SKM-1 treated with dmso at 0.1 percent for 144 hours (cell line): ENCODE data around the gene MRPL17.

Experiments used
- DNase-seq: peaks from one replicate; lab custom pipeline; 2025; ENCODE audit not compliant: unreplicated experiment; lab: John Stamatoyannopoulos, UW

The MRPL17 gene

DNA sequence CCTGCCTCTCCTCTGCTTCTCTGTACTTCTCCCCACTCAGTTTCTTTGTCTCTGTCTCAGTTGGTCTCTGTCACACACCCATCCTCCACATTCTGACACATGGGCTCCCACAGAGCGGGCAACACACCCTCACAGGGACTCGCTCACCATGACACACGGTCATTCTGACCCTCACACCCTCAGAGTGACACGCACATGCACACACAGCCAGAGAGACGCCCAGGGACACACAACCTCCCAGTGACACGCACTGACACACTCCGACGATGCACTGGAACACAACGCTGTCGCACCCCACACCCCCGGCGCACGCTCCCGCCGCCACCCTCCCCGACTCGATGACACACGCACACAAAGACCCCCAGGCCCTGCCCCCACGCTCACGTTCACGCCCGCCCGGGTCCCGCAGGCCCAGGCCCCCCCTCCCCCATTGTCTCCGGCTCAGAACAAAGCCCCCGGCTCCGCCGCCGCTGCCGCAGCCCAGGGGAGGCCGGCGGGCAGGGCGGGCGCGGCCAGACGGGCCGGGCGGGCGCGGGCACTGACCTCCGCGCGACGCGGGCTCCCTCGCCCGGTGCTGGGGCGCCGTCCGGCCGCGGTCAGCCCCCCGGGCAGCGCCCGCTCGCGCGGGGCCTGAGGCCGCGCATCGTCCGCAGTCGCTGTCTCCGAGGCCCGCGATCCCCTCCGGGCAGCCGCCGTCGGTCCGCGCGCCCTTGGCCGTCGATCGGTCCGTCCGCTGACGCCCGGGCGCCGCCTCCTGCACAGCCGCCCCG lies 27.9 kb downstream of the MRPL17 start:
- DNase-seq, result no peak

GRCh38 chr11:6654281-6655019 lies 28.7 kb downstream of the MRPL17 start:
- no peak for DNase-seq

- DNase-seq, result no peak
These were observed 29.5 kb downstream of the MRPL17 start for GRCh38 chr11:6653656-6654055.

DNA sequence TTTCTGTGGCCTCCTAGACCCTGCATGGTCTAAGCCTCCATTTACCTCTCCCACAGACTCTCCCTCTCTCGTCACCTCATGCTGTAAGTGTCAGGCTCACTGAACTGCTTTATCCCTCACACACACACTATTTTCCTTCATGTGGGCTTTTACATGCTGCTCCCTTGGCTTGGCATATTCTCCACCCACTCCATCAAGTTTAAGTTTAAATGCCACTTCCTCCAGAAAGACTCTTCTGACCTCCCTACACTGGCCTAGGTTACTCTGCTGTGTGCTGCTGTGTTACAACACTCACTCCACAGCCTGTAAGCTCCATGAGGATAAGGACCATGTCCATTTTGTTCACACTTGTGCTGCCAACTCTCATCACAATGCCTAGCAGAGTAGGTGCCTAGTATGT lies 30.0 kb downstream of the MRPL17 start:
- no peak for DNase-seq

DNA sequence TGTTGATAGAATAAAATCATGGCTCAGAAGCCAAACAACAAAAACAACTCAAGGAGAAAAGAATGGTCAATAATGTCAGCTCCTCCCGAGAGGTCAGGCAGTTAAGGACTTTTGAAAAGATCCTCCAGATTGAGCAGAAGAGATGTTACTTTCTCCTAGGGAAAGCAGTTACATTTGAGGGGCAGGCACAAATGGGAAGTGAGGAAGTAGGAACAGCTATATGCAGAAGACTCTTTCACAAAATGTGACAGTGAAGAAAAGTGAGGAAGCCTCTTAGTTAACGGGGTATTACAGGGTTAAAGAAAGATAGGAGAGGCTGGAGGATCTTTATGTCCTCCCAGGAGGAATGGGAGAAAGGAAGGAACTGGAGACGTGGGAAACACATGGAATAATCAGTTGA lies 31.0 kb downstream of the MRPL17 start:
- DNase-seq, result no peak

GRCh38 chr11:6650980-6651379 lies 32.2 kb downstream of the MRPL17 start:
- DNase-seq, result no peak

- DNase-seq, result no peak
These were observed 33.0 kb downstream of the MRPL17 start for GRCh38 chr11:6650104-6650503.

GRCh38 chr11:6648501-6648900 lies 34.6 kb downstream of the MRPL17 start:
- peak; percentile 32 for DNase-seq

GRCh38 chr11:6647836-6648235 lies 35.3 kb downstream of the MRPL17 start:
- no peak for DNase-seq

DNA sequence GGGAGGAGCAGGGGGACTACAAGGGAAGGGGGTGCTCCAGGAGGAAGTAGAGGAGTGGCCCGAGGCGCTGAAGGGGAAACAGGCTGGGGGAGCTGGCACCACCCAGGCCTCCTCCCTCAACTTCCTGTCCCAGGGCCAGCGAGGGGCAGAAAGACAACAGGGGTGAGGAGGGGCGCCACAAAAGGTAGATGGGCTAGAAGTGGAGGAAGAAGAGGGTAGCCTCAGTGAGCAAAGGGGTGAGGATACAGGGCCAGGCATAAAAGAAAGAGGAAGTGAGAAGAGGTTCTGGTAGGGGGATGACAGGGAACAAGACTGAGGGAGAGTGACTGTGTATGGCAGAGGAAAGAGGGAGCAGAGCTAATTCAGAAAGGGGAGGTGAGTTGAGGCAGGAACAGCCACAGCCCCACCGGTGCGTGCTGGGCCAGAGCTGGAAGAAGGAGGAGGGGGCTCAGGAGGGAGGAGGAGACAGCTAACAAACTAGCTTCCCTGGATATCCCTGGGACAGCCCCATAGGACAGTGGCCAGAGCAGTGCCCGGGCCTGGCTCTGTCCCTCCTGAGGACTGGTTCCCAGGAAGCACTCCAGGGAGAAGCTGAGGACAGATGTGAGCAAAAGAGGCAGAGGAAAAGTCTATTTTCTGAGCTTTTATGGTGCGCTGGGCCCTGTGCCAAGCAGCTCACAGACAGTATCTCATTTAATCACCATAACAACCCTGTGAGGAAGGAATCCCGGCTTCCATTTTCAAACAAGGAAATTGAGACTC lies 36.0 kb downstream of the MRPL17 start:
- DNase-seq, result peak; percentile 96

- DNase-seq, result peak; percentile 70
These were observed 36.6 kb downstream of the MRPL17 start for GRCh38 chr11:6646576-6646917.

- DNase-seq, result peak; percentile 54
These were observed 37.1 kb downstream of the MRPL17 start for GRCh38 chr11:6646071-6646470.

- no peak for DNase-seq
These were observed 40.2 kb downstream of the MRPL17 start for GRCh38 chr11:6642957-6643356.

- DNase-seq, result no peak
These were observed 42.0 kb downstream of the MRPL17 start for GRCh38 chr11:6640985-6641701.

- DNase-seq, result no peak
These were observed 42.8 kb downstream of the MRPL17 start for GRCh38 chr11:6640036-6640984.

DNA sequence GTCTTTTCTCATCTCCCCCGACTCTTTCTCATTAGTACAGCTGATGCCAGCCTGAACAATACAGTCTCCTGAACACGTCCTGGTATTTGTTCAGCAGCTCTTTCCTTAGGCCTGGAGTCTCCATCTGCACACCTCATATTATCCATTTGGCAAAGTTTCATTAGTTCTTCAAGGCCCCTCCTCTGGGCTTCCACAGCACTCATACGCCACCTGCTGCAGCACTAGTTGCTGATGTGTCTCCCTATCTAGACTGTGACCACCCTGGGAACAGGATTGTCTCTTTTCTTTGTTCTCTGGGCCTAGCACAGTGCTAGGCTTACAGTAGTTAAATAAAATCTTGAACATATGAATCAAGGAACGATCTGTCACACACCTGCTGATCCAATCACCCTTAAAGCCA lies 44.7 kb downstream of the MRPL17 start:
- DNase-seq, result no peak

GRCh38 chr11:6637871-6638270 lies 45.3 kb downstream of the MRPL17 start:
- DNase-seq, result no peak

DNA sequence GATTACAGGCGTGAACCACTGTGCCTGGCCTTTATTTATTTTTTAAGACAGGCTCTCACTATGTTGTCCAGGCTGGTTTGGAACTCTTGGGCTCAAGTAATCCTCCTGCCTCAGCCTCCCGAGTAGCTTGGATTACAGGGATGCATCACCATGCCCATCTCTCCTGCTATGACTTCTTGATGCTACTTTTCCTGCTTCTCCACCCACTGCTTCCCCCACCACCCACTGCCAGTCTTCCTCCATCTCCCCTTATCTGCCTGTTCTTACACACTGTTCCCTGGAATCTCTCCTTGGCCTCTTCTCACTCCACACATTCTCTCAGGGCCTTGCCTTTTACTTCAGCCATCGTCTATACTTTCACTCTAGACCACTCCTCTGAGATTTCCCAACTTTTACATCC lies 46.7 kb downstream of the MRPL17 start:
- DNase-seq, result no peak

- DNase-seq, result peak; percentile 81
These were observed 47.8 kb downstream of the MRPL17 start for GRCh38 chr11:6635082-6635932.
